Activated T-helper 1 cell treated with anti-CD3 and anti-CD28 coated beads, Interleukin-12 subunit alpha, Interleukin-12 subunit beta, Interleukin-2, Interleukin-4 antibody, amounts not matched to agents 30 ng/mL and 10 ng/mL and 1 ng/mL, durations not matched to agents 14 hours and 24 hours and 36 hours (primary cell): Measurements from ENCODE around the gene MEG3. TPM values are rescaled to one million over a fixed set of nuclear protein-coding genes. Genes with fewer than 3 reads are reported as not detected.
A peak's percentile ranks its signal among the peaks of the same experiment; 100 is the strongest.

Experiments used
- DNase-seq: peaks from one replicate; pipeline ENCODE4 v3.0.0; 2021; ENCODE audit warnings: low spot score
- H3K27ac Mint-ChIP-seq: one replicate; pipeline ENCODE4 v1.8.0; 2021; ENCODE audit warnings: mild to moderate bottlenecking, mixed read lengths
- H3K27me3 Mint-ChIP-seq: one replicate; pipeline ENCODE4 v1.8.0; 2022; ENCODE audit warnings: mild to moderate bottlenecking, moderate library complexity, mixed read lengths; ENCODE audit not compliant: insufficient read depth
- H3K36me3 Mint-ChIP-seq: one replicate; pipeline ENCODE4 v1.8.0; 2021; ENCODE audit warnings: low read depth, mixed read lengths
- H3K4me1 Mint-ChIP-seq: one replicate; pipeline ENCODE4 v1.8.0; 2021; ENCODE audit warnings: low read depth, mixed read lengths
- H3K4me3 Mint-ChIP-seq: one replicate; pipeline ENCODE4 v1.8.0; 2021; ENCODE audit warnings: mild to moderate bottlenecking, moderate library complexity, mixed read lengths
- H3K9me3 Mint-ChIP-seq: one replicate; pipeline ENCODE4 v1.8.0; 2021; ENCODE audit warnings: mixed read lengths
- intact Hi-C: fragments of 100-400 bp; cut with micrococcal nuclease; formaldehyde crosslinking; loops from one replicate; pipeline ENCODE4 v1.15.1; 2024
- total RNA-seq: library from RNA; stranded (reverse); gene quantifications from 2 replicates; pipeline ENCODE4 v1.2.3, GENCODE V29; 2022

MEG3 gene
- total RNA-seq, 1 donor from 2014 or later = not detected

- no peaks in the 10 kb centered on the region for H3K4me1 Mint-ChIP-seq
- H3K9me3 Mint-ChIP-seq = no peaks in the 10 kb centered on the region
- DNase-seq = no peak
- no peaks in the 10 kb centered on the region for H3K36me3 Mint-ChIP-seq
- H3K27ac Mint-ChIP-seq = no peak overlapping the region
- H3K27me3 Mint-ChIP-seq = peaks cover 2% of the 10 kb centered on the region
- H3K4me3 Mint-ChIP-seq = no peak overlapping the region
- intact Hi-C loops = no loop called here
Measured at GRCh38 chr14:100842799-100843198, 16.9 kb downstream of the MEG3 start.

GRCh38 chr14:100844082-100844408 is 18.1 kb downstream of the MEG3 start:
- H3K9me3 Mint-ChIP-seq = no peaks in the 10 kb centered on the region
- H3K4me1 Mint-ChIP-seq = no peaks in the 10 kb centered on the region
- H3K27ac Mint-ChIP-seq = no peak overlapping the region
- H3K36me3 Mint-ChIP-seq = no peaks in the 10 kb centered on the region
- no peak for DNase-seq
- H3K4me3 Mint-ChIP-seq = no peak overlapping the region
- peaks cover 2% of the 10 kb centered on the region for H3K27me3 Mint-ChIP-seq
- intact Hi-C loops = no loop called here

- intact Hi-C loops = no loop called here
- Mint-ChIP-seq H3K36me3 (no peaks in the 10 kb centered on the region), H3K9me3 (no peaks in the 10 kb centered on the region), H3K4me1 (no peaks in the 10 kb centered on the region), H3K27ac (no peak overlapping the region), H3K27me3 (peaks cover 2% of the 10 kb centered on the region), H3K4me3 (no peak overlapping the region)
- DNase-seq = no peak
Measured at GRCh38 chr14:100844421-100844820, 18.5 kb downstream of the MEG3 start.

- intact Hi-C loops = no loop called here
Measured at GRCh38 chr14:100844846-100845245, 18.9 kb downstream of the MEG3 start.

GRCh38 chr14:100845341-100845740 is 19.4 kb downstream of the MEG3 start:
- H3K27me3 Mint-ChIP-seq = peaks cover 2% of the 10 kb centered on the region
- no peaks in the 10 kb centered on the region for H3K36me3 Mint-ChIP-seq
- no peak overlapping the region for H3K4me3 Mint-ChIP-seq
- no peaks in the 10 kb centered on the region for H3K4me1 Mint-ChIP-seq
- no peak for DNase-seq
- intact Hi-C loops = no loop called here
- H3K27ac Mint-ChIP-seq = no peak overlapping the region
- H3K9me3 Mint-ChIP-seq = no peaks in the 10 kb centered on the region

More at GRCh38 chr14:100844846-100845245, 18.9 kb downstream of the MEG3 start:
- H3K4me3 Mint-ChIP-seq = no peak overlapping the region
- H3K36me3 Mint-ChIP-seq = no peaks in the 10 kb centered on the region
- H3K9me3 Mint-ChIP-seq = no peaks in the 10 kb centered on the region
- DNase-seq = no peak
- H3K4me1 Mint-ChIP-seq = no peaks in the 10 kb centered on the region
- peaks cover 2% of the 10 kb centered on the region for H3K27me3 Mint-ChIP-seq
- H3K27ac Mint-ChIP-seq = no peak overlapping the region

- no peaks in the 10 kb centered on the region for H3K36me3 Mint-ChIP-seq
- H3K27ac Mint-ChIP-seq = no peak overlapping the region
- H3K4me3 Mint-ChIP-seq = no peak overlapping the region
- peaks cover 2% of the 10 kb centered on the region for H3K27me3 Mint-ChIP-seq
- intact Hi-C loops = no loop called here
- no peak for DNase-seq
- no peaks in the 10 kb centered on the region for H3K9me3 Mint-ChIP-seq
- no peaks in the 10 kb centered on the region for H3K4me1 Mint-ChIP-seq
Measured at GRCh38 chr14:100846309-100846859, 20.5 kb downstream of the MEG3 start.

GRCh38 chr14:100849115-100849781 is 23.3 kb downstream of the MEG3 start:
- intact Hi-C loops = no loop called here

GRCh38 chr14:100850841-100851585 is 25.1 kb downstream of the MEG3 start:
- no peaks in the 10 kb centered on the region for H3K9me3 Mint-ChIP-seq
- peak; percentile 59 for DNase-seq
- no peaks in the 10 kb centered on the region for H3K27me3 Mint-ChIP-seq
- H3K4me1 Mint-ChIP-seq = no peaks in the 10 kb centered on the region
- no peak overlapping the region for H3K27ac Mint-ChIP-seq
- no peak overlapping the region for H3K4me3 Mint-ChIP-seq
- no peaks in the 10 kb centered on the region for H3K36me3 Mint-ChIP-seq
- intact Hi-C loops = loop anchor here (10.0 kb wide), 1 partner anchor 384 kb away; no protein-coding TSS in a partner anchor

More at GRCh38 chr14:100849115-100849781, 23.3 kb downstream of the MEG3 start:
- H3K9me3 Mint-ChIP-seq = no peaks in the 10 kb centered on the region
- no peak for DNase-seq
- H3K4me1 Mint-ChIP-seq = no peaks in the 10 kb centered on the region
- H3K27ac Mint-ChIP-seq = no peak overlapping the region
- H3K4me3 Mint-ChIP-seq = no peak overlapping the region
- H3K36me3 Mint-ChIP-seq = no peaks in the 10 kb centered on the region
- no peaks in the 10 kb centered on the region for H3K27me3 Mint-ChIP-seq

- no peaks in the 10 kb centered on the region for H3K4me1 Mint-ChIP-seq
- H3K27ac Mint-ChIP-seq = no peak overlapping the region
- no peaks in the 10 kb centered on the region for H3K36me3 Mint-ChIP-seq
- H3K4me3 Mint-ChIP-seq = no peak overlapping the region
- DNase-seq = no peak
- no peaks in the 10 kb centered on the region for H3K9me3 Mint-ChIP-seq
- H3K27me3 Mint-ChIP-seq = no peaks in the 10 kb centered on the region
- intact Hi-C loops = loop anchor here (10.0 kb wide), 1 partner anchor 383 kb away; no protein-coding TSS in a partner anchor
Measured at GRCh38 chr14:100851586-100851916, 25.6 kb downstream of the MEG3 start.

GRCh38 chr14:100851946-100852620 is 26.2 kb downstream of the MEG3 start:
- Mint-ChIP-seq H3K4me1 (no peaks in the 10 kb centered on the region), H3K4me3 (no peak overlapping the region), H3K27ac (no peak overlapping the region), H3K27me3 (no peaks in the 10 kb centered on the region), H3K9me3 (no peaks in the 10 kb centered on the region), H3K36me3 (no peaks in the 10 kb centered on the region)
- intact Hi-C loops = loop anchor here (10.0 kb wide), 1 partner anchor 383 kb away; no protein-coding TSS in a partner anchor
- no peak for DNase-seq

- intact Hi-C loops = loop anchor here (10.0 kb wide), 1 partner anchor 380 kb away; no protein-coding TSS in a partner anchor
- no peak overlapping the region for H3K27ac Mint-ChIP-seq
- H3K9me3 Mint-ChIP-seq = no peaks in the 10 kb centered on the region
Measured at GRCh38 chr14:100854435-100854834, 28.5 kb downstream of the MEG3 start.

GRCh38 chr14:100855256-100855930 is 29.5 kb downstream of the MEG3 start:
- Mint-ChIP-seq H3K4me3 (no peak overlapping the region), H3K27ac (no peak overlapping the region), H3K4me1 (no peaks in the 10 kb centered on the region), H3K36me3 (no peaks in the 10 kb centered on the region), H3K27me3 (no peaks in the 10 kb centered on the region), H3K9me3 (no peaks in the 10 kb centered on the region)
- no peak for DNase-seq
- intact Hi-C loops = loop anchor here (10.0 kb wide), 1 partner anchor 379 kb away; no protein-coding TSS in a partner anchor

More at GRCh38 chr14:100854435-100854834, 28.5 kb downstream of the MEG3 start:
- Mint-ChIP-seq H3K4me3 (no peak overlapping the region), H3K27me3 (no peaks in the 10 kb centered on the region), H3K36me3 (no peaks in the 10 kb centered on the region), H3K4me1 (no peaks in the 10 kb centered on the region)
- DNase-seq = no peak
